ENCODE data around the gene USP46. TPM values are rescaled to one million over a fixed set of nuclear protein-coding genes. Genes with fewer than 3 reads are reported as not detected.

USP46 gene
- total RNA-seq (ENCODE audit: unreplicated experiment), result 32.4 TPM
- long read RNA-seq, full-length matches to known transcripts, result 5 of 8 reads
- long read RNA-seq, partial matches to known transcripts, result 1 of 8 reads
- long read RNA-seq, other reads (novel, unspliced or antisense), result 2 of 8 reads

- H3K4me1 Mint-ChIP-seq (ENCODE audit: unreplicated experiment), result peaks cover 28% of the 10 kb centered on the region
- TF ChIP-seq CTCF (IDR thresholded peaks at IDR 0.05; ENCODE audit: unreplicated experiment), result no peak
- H3K27me3 Mint-ChIP-seq (ENCODE audit: unreplicated experiment), result peaks cover 8% of the 10 kb centered on the region
- H3K27ac Mint-ChIP-seq (ENCODE audit: unreplicated experiment), result peak within 1 kb of the TSS; percentile 13
- H3K9me3 Mint-ChIP-seq (ENCODE audit: unreplicated experiment), result no peaks in the 10 kb centered on the region
- DNase-seq (ENCODE audit: low spot score), result peak; percentile 71
- peaks cover 13% of the 10 kb centered on the region for H3K36me3 Mint-ChIP-seq (ENCODE audit: low read depth, unreplicated experiment)
- H3K4me3 Mint-ChIP-seq (ENCODE audit: unreplicated experiment), result peak within 1 kb of the TSS; percentile 93
These were observed at the start of gene USP46 for GRCh38 chr4:52659001-52659721. TSS of gene USP46 (minus strand) at chr4:52659301. CDS start at chr4:52659150, 151 bp downstream.

- no peak for DNase-seq (ENCODE audit: low spot score)
- no peak for TF ChIP-seq CTCF (IDR thresholded peaks at IDR 0.05; ENCODE audit: unreplicated experiment)
- Mint-ChIP-seq H3K4me3 (ENCODE audit: unreplicated experiment) (no peak overlapping the region), H3K4me1 (ENCODE audit: unreplicated experiment) (no peaks in the 10 kb centered on the region), H3K36me3 (ENCODE audit: low read depth, unreplicated experiment) (no peaks in the 10 kb centered on the region), H3K27me3 (ENCODE audit: unreplicated experiment) (peaks cover 2% of the 10 kb centered on the region), H3K27ac (ENCODE audit: unreplicated experiment) (no peak overlapping the region), H3K9me3 (ENCODE audit: unreplicated experiment) (no peaks in the 10 kb centered on the region)
These were observed 45.6 kb upstream of the USP46 start for GRCh38 chr4:52704661-52705060.

- H3K36me3 Mint-ChIP-seq (ENCODE audit: low read depth, unreplicated experiment), result no peaks in the 10 kb centered on the region
- TF ChIP-seq CTCF (IDR thresholded peaks at IDR 0.05; ENCODE audit: unreplicated experiment), result no peak
- no peaks in the 10 kb centered on the region for H3K9me3 Mint-ChIP-seq (ENCODE audit: unreplicated experiment)
- DNase-seq (ENCODE audit: low spot score), result no peak
- no peaks in the 10 kb centered on the region for H3K4me1 Mint-ChIP-seq (ENCODE audit: unreplicated experiment)
- H3K27me3 Mint-ChIP-seq (ENCODE audit: unreplicated experiment), result peaks cover 2% of the 10 kb centered on the region
- no peak overlapping the region for H3K4me3 Mint-ChIP-seq (ENCODE audit: unreplicated experiment)
- H3K27ac Mint-ChIP-seq (ENCODE audit: unreplicated experiment), result no peak overlapping the region
These were observed 45.0 kb upstream of the USP46 start for GRCh38 chr4:52704133-52704532.

- Mint-ChIP-seq H3K4me3 (ENCODE audit: unreplicated experiment) (no peak overlapping the region), H3K4me1 (ENCODE audit: unreplicated experiment) (no peaks in the 10 kb centered on the region), H3K27me3 (ENCODE audit: unreplicated experiment) (no peaks in the 10 kb centered on the region), H3K36me3 (ENCODE audit: low read depth, unreplicated experiment) (no peaks in the 10 kb centered on the region), H3K27ac (ENCODE audit: unreplicated experiment) (no peak overlapping the region), H3K9me3 (ENCODE audit: unreplicated experiment) (no peaks in the 10 kb centered on the region)
- TF ChIP-seq CTCF (IDR thresholded peaks at IDR 0.05; ENCODE audit: unreplicated experiment), result no peak
- DNase-seq (ENCODE audit: low spot score), result no peak
These were observed 42.1 kb upstream of the USP46 start for GRCh38 chr4:52701207-52701606.

- Mint-ChIP-seq H3K9me3 (ENCODE audit: unreplicated experiment) (peaks cover 4% of the 10 kb centered on the region), H3K27ac (ENCODE audit: unreplicated experiment) (no peak overlapping the region), H3K36me3 (ENCODE audit: low read depth, unreplicated experiment) (no peaks in the 10 kb centered on the region), H3K4me3 (ENCODE audit: unreplicated experiment) (no peak overlapping the region), H3K4me1 (ENCODE audit: unreplicated experiment) (no peaks in the 10 kb centered on the region), H3K27me3 (ENCODE audit: unreplicated experiment) (no peaks in the 10 kb centered on the region)
- no peak for DNase-seq (ENCODE audit: low spot score)
- TF ChIP-seq CTCF (IDR thresholded peaks at IDR 0.05; ENCODE audit: unreplicated experiment), result no peak
These were observed 35.8 kb upstream of the USP46 start for GRCh38 chr4:52694936-52695335.
